Activated T-cell treated with anti-CD3 and anti-CD28 coated beads for 24 hours (primary cell): ENCODE data around the gene FRMD5.

Source experiments
- DNase-seq: peaks from one replicate; pipeline ENCODE4 v3.0.0-alpha.2; 2020; ENCODE audit warnings: low read depth

The FRMD5 gene

GRCh38 chr15:43974852-43975251, 220.2 kb downstream of the FRMD5 start:
- no peak for DNase-seq

DNA sequence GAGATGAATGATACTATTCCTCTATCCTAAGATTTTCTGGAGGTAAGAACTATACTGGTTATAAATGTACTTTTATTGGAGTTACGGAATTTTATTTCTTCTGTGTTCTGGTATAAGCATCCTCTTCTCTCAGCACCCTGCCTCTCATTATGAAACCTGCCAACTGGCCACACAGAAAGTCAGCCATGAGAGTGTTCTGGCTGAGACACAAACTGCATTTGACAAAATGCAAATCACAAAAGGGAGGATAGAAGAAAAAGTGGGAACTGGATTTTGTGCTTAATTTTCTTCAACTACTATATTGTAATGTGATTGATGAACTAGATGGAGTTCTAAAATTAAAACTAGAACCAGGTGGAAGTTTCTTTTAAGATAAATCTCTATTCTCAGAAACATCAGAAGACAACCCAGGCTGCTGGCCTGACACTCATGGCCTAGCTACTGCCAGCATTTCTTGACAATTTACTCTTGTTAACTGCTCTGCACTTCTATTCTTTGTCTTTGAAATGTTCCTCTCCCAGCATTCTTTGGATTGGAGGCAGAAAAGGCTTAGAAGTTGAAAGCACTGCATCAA, 225.2 kb downstream of the FRMD5 start:
- no peak for DNase-seq

- no peak for DNase-seq
Measured at GRCh38 chr15:43968551-43968950, 226.5 kb downstream of the FRMD5 start.

DNA sequence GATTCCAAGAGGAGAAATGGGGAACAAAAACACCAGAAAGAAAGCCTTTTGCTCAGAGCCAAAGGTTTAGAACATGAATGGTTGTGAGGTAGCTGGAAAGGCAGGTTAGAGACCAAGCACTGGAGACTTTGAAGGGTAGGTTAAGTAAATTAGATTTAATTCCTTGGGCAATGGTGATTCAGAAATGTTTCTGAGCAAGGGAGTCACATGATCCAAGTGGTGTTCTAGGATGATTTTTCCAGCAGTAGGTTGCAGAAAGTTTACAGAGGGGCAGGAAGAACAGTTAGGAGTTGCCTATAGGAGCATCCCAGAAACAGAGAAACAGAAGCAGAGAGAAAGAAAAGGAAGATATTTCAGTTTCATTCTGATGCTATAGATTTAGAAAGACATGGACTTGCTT, 228.4 kb downstream of the FRMD5 start:
- DNase-seq, result no peak

DNA sequence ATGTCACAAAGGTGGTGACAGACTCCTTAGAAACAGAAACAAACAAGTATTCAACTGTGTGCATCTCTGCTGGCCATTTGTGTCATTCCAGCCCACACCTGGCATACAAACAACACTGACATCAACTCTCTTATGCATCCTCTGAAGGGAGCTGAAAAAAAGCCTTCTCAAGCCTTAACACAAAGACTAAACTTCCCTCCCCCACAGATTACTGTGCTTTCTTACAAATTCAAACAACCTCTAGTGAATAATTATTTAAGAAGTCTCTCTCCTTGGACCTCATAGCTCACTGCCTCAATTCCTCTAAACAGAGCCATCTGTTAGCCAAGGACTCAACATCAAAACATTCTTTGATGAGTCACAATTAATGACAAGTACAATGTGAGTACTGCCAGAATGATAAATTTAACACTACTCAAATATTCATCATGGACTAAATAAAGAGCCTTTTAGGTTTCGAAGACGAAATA, 236.2 kb downstream of the FRMD5 start:
- no peak for DNase-seq

GRCh38 chr15:43957724-43958123, 237.3 kb downstream of the FRMD5 start:
- no peak for DNase-seq

- no peak for DNase-seq
Measured at GRCh38 chr15:43955140-43955539, 239.9 kb downstream of the FRMD5 start.

DNA sequence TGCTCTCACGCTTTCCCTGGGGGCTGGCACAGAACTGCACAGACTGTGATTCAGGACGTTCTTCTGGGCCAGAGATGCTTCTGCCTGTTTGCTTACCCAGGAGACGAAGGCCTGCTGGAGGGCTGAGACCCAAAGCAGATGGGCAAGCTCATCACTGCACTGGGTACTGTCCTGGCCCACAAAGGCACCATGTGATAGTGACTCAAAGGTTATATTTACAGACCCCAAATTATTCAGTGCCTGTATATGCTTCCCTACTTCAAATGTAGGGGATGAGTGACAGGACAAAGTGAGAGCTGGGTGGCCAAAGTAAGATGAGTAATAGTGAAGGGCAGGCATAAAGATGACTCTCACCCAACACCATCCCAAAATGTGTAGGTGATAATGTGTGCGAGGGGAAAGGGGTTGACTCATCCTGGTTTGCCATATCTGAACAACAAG, 240.9 kb downstream of the FRMD5 start:
- no peak for DNase-seq

DNA sequence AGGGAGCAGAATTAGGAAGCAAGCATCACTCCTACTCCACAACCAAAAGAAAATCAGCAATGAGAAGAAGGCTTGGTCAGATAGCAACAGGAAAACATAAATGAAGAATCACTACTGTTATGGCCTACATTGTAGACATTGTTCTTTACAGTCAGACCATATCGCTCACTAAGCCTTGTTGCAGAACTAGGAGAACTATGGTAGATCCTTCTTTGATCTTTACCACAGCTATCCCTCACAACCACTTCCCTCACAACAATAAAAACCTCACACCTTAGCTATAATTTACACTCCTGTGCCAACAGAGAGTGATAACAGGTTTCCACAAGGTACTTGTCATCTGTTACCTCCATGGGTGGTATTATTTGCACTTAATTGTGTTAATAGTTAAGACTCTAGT, 241.7 kb downstream of the FRMD5 start:
- no peak for DNase-seq

DNA sequence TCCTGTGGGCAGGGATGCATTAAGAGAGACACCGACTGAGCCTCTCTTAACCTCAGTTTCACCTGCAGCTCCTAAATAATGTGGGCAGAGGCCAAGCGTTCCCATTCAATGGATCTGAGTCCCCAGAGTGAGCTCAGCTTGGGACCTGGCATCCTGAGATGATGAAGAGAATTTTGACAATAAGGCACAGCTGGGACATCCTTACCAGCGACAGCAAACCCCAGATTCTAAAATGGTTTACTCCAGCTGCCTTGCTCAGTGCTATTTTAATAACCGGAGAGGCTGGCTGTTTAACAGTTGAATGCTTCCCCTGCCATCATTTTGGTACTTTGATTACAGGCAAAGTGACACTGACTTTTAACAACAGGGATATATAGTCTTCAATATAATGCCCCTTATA, 244.5 kb downstream of the FRMD5 start:
- no peak for DNase-seq

- DNase-seq, result no peak
Measured at GRCh38 chr15:43948691-43949325, 246.3 kb downstream of the FRMD5 start.

DNA sequence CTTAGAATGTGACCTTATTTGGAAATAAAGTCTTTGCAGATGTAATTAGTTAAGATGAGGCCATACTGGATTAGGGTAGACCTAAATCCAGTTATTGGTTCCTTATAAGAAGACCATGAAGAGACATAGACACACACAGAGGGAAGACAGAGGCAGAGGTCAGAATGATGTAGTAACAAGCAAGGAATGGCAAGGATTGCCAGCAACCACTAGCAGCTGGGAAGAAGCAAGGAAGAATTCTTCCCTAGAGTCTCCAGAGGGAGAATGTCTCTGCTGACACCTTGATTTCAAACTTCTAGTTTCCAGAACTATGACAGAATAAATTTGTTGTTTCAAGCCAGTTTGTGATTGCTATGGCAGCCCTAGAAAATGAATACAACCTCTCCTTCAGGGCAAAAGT, 251.6 kb downstream of the FRMD5 start:
- DNase-seq, result no peak

DNA sequence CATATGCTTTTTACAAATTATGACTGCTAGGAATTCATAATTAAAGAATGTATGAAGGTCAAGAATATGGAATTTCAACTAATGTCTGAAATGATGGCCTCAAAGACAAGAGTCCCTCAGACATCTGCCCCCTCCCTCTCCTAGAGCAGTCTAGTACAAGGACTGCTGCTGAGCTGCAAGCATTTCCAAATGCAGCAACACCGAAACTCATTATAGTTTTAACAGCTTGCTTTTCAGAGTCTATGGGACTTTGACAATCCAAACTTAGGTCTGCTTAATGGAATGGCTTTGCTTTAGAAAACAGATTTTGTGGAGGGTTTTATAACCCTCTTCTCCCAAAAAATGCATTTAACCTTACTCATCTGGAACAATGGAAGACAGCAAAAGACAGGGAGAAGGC, 252.9 kb downstream of the FRMD5 start:
- DNase-seq, result no peak

GRCh38 chr15:43941555-43941954, 253.5 kb downstream of the FRMD5 start:
- DNase-seq, result no peak

DNA sequence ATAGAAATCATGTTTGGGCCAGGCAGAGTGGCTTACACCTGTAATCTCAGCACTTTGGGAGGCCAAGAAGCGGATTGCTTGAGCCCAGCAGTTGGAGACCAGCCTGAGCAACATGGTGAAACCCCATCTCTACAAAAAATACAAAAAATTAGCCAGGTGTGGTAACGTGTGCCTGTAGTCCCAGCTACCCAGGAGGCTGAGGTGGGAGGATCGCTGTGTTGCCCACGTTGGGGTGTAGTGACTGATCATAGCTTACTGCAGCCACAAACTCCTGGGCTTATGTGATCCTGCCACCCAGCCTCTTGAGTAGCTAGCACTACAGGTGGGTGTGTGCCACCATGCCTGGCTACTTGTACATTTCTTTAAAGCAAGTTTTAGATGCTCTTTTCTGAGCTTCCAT, 254.0 kb downstream of the FRMD5 start:
- no peak for DNase-seq

GRCh38 chr15:43939070-43939469, 256.0 kb downstream of the FRMD5 start:
- no peak for DNase-seq

- DNase-seq, result no peak
Measured at GRCh38 chr15:43934480-43934879, 260.6 kb downstream of the FRMD5 start.

DNA sequence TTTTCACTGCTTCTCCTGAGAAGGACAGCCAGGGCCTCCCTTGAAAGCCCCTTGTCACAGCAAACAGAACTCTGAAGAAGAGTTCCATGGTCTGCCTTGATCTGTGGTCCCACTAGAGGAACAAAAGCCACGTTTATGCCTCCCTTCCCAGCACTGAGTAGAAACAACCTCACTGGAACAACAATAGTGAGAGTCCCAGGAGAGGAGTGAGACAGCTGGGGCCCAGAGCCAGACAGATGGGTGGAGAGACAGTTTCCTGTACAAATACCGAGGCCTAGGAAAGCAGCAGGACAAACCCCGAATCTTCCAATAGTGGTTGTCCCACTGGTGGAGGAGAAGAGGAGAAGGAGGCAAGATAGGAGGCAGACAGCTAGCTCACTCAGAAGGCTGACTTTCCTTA, 262.2 kb downstream of the FRMD5 start:
- no peak for DNase-seq

DNA sequence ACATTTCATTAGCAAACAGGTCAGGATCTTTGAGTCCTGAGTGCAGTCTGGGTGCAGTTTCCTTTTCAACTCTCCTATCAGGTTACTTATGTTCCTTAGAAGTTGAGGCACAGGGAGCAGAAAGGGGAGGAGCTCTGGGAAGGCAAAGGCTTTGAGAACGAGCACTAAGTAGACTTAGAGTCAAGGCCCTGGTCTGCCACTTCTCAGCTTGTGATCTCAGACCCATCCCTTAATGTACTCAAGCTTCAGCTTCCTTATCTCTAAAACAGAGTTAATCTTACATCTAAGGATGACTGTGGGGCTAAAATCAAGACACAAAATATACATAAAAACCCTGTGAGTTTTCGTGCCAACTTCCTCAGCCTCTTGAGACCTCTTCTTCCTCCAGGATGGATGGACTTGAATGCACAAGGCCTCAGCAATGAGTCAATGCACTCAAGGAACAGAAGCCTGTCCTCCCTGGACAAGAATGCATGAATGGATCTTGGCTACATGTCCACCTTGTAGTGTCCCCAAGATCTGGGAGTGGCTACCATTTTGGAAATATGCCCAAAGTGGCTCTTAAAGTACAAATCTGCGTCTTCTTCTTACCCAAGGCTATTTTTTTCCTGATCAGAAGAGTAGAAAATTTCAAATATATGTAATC, 263.2 kb downstream of the FRMD5 start:
- DNase-seq, result no peak

DNA sequence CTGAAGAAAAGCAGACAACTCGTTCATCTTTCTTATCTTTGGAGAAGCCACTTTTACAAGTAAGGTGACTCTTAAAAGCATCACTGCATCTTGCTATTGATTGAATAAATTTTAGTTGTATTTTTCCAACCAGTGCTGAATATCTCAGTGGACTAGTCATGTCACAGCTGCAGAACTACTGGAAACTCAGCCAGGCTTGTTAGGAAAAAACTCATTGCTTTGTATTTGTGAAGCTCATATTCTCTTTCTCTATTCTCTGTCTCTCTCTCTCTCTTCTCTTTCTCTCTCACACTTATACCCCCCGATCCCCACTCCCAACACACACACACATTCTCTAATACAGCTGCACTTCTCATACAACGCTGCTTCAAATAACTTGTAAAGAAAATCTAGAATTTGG, 264.0 kb downstream of the FRMD5 start:
- no peak for DNase-seq

DNA sequence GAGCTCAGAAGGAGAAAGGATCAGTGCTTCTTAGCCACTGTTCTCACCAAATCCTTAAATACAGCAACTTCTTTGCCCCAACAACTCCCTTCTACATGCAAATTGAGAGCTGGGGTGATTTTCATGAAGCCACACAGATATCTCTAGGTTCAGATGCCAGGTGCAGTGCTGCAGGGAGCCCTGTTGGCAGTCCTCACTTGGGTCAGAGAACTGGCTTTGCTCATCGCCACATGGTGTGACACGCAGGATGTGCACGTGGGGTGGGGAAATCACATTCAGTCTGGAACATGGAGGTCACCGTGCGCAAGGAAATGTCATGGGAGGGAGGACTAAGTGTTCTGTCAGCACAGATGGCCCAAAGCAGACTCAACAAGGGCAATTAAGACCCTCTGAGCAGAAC, 264.5 kb downstream of the FRMD5 start:
- DNase-seq, result no peak

DNA sequence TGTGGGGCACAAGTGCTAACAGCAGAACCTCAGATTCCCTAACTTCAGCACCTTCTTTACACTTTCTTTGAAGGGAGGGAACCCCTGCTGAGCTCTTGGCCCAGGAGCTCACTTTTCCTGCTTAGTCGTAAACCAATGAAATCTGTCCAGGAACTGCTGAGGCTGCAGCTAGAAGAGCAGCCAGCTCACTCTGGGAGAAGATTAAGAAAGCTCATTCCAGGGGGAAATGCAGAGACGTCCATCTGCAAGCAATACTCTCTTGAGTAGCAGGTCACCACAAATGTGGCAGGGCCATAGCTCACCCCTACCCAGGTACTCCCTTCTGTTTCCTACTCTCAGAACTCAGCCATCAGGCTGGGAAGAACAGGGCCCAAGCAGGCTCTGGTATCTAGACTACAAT, 265.0 kb downstream of the FRMD5 start:
- DNase-seq, result no peak

- DNase-seq, result no peak
Measured at GRCh38 chr15:43928152-43928551, 266.9 kb downstream of the FRMD5 start.

GRCh38 chr15:43927203-43927602, 267.9 kb downstream of the FRMD5 start:
- DNase-seq, result no peak
